GM23338 (cell line): ENCODE data around the gene VSIG10L2.

Source experiments
- CREB1 ChIP-seq: fragments of 250-450 bp; sonication (Bioruptor Pico); IDR thresholded peaks from 2 replicates; pipeline ENCODE4 v1.5.0; 2020; ENCODE audit warnings: low read depth, mild to moderate bottlenecking, moderate library complexity
- EZH2 ChIP-seq: fragments of 200-600 bp; sonication (generic); IDR thresholded peaks from one replicate; pipeline ENCODE4 v1.8.0; 2017; ENCODE audit warnings: antibody characterized with exemption, mild to moderate bottlenecking, low read depth; ENCODE audit not compliant: unreplicated experiment
- EZH2phosphoT487 ChIP-seq: fragments of 200-600 bp; sonication (generic); IDR thresholded peaks from one replicate; pipeline ENCODE4 v1.8.1; 2018; ENCODE audit warnings: antibody characterized with exemption; ENCODE audit not compliant: unreplicated experiment
- JUNB ChIP-seq: IDR thresholded peaks from one replicate; pipeline ENCODE4 v1.6.1; 2016; ENCODE audit warnings: antibody characterized with exemption; ENCODE audit not compliant: unreplicated experiment
- POLR2AphosphoS5 ChIP-seq: IDR thresholded peaks from 2 replicates; pipeline ENCODE4 v1.6.1; 2016; ENCODE audit warnings: antibody characterized with exemption, low read depth
- ZNF114 ChIP-seq: fragments of 250-450 bp; sonication (Bioruptor Pico); IDR thresholded peaks from 2 replicates; pipeline ENCODE4 v1.5.0; 2020; ENCODE audit warnings: mild to moderate bottlenecking, moderate library complexity
- ZNF331 ChIP-seq: fragments of 250-450 bp; sonication (Bioruptor Pico); IDR thresholded peaks from 2 replicates; pipeline ENCODE4 v1.5.0; 2020; ENCODE audit warnings: low read depth, mild to moderate bottlenecking, moderate library complexity
- TF ChIP-seq, protein P1 (sequence below), 2 experiments: fragments of 200-600 bp in 1 of 2; sonication (generic) in 1 of 2; conservative IDR thresholded peaks; 2 replicates each; pipeline versions ENCODE4 v1.5.1 to v1.6.1; 2016 to 2017; ENCODE audit warnings: antibody characterized with exemption in 2 of 2, low read depth in 2 of 2, mild to moderate bottlenecking in 2 of 2, moderate library complexity in 1 of 2
- TF ChIP-seq, protein P2 (sequence below): IDR thresholded peaks from 2 replicates; pipeline ENCODE4 v1.6.1; 2016; ENCODE audit warnings: antibody characterized with exemption
- TF ChIP-seq, protein P3 (sequence below): IDR thresholded peaks from one replicate; pipeline ENCODE4 v1.6.1; 2018; ENCODE audit warnings: antibody characterized with exemption; ENCODE audit not compliant: unreplicated experiment

GRCh38 chr11:125955856-125956255 lies 10.0 kb downstream of the VSIG10L2 start:
- TF ChIP-seq, protein P1, sequence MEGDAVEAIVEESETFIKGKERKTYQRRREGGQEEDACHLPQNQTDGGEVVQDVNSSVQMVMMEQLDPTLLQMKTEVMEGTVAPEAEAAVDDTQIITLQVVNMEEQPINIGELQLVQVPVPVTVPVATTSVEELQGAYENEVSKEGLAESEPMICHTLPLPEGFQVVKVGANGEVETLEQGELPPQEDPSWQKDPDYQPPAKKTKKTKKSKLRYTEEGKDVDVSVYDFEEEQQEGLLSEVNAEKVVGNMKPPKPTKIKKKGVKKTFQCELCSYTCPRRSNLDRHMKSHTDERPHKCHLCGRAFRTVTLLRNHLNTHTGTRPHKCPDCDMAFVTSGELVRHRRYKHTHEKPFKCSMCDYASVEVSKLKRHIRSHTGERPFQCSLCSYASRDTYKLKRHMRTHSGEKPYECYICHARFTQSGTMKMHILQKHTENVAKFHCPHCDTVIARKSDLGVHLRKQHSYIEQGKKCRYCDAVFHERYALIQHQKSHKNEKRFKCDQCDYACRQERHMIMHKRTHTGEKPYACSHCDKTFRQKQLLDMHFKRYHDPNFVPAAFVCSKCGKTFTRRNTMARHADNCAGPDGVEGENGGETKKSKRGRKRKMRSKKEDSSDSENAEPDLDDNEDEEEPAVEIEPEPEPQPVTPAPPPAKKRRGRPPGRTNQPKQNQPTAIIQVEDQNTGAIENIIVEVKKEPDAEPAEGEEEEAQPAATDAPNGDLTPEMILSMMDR (conservative IDR thresholded peaks at IDR 0.05; ENCODE audit: low read depth in 2 of 2) = no peak
- TF ChIP-seq POLR2AphosphoS5 (no peak), EZH2 (no peak), EZH2phosphoT487 (no peak), ZNF114 (CRISPR knock-in tag) (no peak), JUNB (no peak), CREB1 (CRISPR knock-in tag) (no peak), ZNF331 (no peak)
- TF ChIP-seq, protein P2, sequence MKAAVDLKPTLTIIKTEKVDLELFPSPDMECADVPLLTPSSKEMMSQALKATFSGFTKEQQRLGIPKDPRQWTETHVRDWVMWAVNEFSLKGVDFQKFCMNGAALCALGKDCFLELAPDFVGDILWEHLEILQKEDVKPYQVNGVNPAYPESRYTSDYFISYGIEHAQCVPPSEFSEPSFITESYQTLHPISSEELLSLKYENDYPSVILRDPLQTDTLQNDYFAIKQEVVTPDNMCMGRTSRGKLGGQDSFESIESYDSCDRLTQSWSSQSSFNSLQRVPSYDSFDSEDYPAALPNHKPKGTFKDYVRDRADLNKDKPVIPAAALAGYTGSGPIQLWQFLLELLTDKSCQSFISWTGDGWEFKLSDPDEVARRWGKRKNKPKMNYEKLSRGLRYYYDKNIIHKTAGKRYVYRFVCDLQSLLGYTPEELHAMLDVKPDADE = no peak
- TF ChIP-seq, protein P3, sequence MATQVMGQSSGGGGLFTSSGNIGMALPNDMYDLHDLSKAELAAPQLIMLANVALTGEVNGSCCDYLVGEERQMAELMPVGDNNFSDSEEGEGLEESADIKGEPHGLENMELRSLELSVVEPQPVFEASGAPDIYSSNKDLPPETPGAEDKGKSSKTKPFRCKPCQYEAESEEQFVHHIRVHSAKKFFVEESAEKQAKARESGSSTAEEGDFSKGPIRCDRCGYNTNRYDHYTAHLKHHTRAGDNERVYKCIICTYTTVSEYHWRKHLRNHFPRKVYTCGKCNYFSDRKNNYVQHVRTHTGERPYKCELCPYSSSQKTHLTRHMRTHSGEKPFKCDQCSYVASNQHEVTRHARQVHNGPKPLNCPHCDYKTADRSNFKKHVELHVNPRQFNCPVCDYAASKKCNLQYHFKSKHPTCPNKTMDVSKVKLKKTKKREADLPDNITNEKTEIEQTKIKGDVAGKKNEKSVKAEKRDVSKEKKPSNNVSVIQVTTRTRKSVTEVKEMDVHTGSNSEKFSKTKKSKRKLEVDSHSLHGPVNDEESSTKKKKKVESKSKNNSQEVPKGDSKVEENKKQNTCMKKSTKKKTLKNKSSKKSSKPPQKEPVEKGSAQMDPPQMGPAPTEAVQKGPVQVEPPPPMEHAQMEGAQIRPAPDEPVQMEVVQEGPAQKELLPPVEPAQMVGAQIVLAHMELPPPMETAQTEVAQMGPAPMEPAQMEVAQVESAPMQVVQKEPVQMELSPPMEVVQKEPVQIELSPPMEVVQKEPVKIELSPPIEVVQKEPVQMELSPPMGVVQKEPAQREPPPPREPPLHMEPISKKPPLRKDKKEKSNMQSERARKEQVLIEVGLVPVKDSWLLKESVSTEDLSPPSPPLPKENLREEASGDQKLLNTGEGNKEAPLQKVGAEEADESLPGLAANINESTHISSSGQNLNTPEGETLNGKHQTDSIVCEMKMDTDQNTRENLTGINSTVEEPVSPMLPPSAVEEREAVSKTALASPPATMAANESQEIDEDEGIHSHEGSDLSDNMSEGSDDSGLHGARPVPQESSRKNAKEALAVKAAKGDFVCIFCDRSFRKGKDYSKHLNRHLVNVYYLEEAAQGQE = no peak
